Left cardiac atrium (tissue), 4 donors: ENCODE measurements around the gene B4GALNT4. TPM values are rescaled to one million over a fixed set of nuclear protein-coding genes. Genes with fewer than 3 reads are reported as not detected.
A peak's percentile ranks its signal among the peaks of the same experiment; 100 is the strongest.

Experiments
- ATAC-seq, 2 donors: fragments of 200-7000 bp; cut with Tn5 transposase; one replicate each; pipeline ENCODE4 v1.9.1; 2020; ENCODE audit warnings: mild to moderate bottlenecking in 2 of 2, moderate library complexity in 2 of 2
- DNase-seq: peaks from one replicate; pipeline ENCODE4 v3.0.0-alpha.2; 2020
- intact Hi-C, 2 donors: fragments of 100-400 bp; cut with DNase I; formaldehyde crosslinking; loops; one replicate each; pipeline versions ENCODE4 v1.14.1 to v1.15.1; 2022 to 2023
- total RNA-seq, 2 donors: library from RNA; stranded (reverse); fragmentation: NEBNext Ultra II Directional; extraction: Animal tissue kit (Norgen Biotek cat#: 25700); gene quantifications; one replicate each; pipeline ENCODE4 v1.2.1, GENCODE V29; 2021
- donor health status: DM: no; HTN: yes; CAD: no.
- donor health status: DM: no; HTN: yes; CAD: no; lungs with severe emphysema.
- donor health status: DM: yes; HTN: yes; CAD: no.
- donor health status: Dilated cardiomyopathy.

B4GALNT4 gene
- total RNA-seq, 2 donors from 2014 or later = 2.1 to 2.4 TPM

- DNase-seq (no peak), ATAC-seq (no peak)
- intact Hi-C loops = no loop called here
Observed at GRCh38 chr11:425301-425700, 56.0 kb downstream of the B4GALNT4 start.

DNA sequence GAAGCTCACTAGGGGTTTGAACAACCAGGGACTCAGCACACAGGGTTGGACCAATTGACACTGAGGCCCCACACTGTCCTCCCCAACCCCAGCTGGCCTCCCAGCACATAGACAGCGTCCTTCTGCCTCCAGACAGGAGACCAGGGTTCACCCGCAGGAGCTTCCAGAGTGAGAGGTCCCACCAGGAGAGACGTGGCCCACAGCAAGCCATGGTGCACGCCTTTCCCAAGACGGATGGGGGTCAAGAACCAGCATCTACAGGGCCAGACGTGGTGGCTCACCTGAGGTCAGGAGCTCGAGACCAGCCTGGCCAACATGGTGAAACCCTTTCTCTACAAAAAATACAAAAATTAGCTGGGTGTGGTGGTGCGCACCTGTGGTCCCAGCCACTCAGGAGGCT is 57.6 kb downstream of the B4GALNT4 start:
- intact Hi-C loops = no loop called here
- peak; percentile 19 for DNase-seq
- ATAC-seq = no peak

DNA sequence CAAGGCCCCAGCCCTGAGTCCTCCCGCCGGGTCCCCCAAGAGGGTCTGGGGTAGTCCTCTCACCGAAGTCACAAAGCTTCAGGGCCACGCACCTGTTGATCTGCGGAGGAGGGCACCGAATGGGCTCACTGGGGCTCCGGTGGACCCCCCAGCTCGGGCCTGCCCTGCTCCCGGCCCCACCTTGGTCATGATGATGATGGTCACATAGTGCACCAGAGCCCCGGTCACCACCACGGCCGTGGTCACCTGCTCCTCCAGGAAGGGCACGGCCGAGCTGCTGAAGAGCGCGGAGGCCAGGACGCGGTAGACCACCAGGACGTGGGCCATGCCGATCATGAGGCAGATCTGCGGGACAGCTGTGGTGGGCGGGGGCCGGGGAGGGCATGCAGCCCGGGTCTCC is 59.0 kb downstream of the B4GALNT4 start:
- intact Hi-C loops = no loop called here
- peak; percentile 10 for DNase-seq
- no peak for ATAC-seq

GRCh38 chr11:429391-429790 is 60.1 kb downstream of the B4GALNT4 start:
- DNase-seq (peak; percentile 15), ATAC-seq (no peak)
- intact Hi-C loops = no loop called here

GRCh38 chr11:429931-430456 is 60.7 kb downstream of the B4GALNT4 start:
- peak; percentile 13 for DNase-seq
- no peak for ATAC-seq
- intact Hi-C loops = no loop called here

Other genes starting within 250 kb of the B4GALNT4 start
- gene SCGB1C1, start 176.4 kb upstream of the B4GALNT4 start, total RNA-seq = not detected
- 10 to 100 TPM; 27.6 to 44.5 TPM for gene BET1L, start 162.1 kb upstream of the B4GALNT4 start, total RNA-seq
- gene RIC8A, start 161.8 kb upstream of the B4GALNT4 start, total RNA-seq = 10 to 100 TPM; 54.1 to 67.4 TPM
- 10 to 100 TPM; 21.1 to 21.6 TPM for gene SIRT3, start 133.2 kb upstream of the B4GALNT4 start, total RNA-seq
- 10 to 100 TPM; 75.5 to 87.3 TPM for gene PSMD13, start 132.5 kb upstream of the B4GALNT4 start, total RNA-seq
- under 1 TPM; 0.16 to 0.62 TPM for gene NLRP6, start 91.1 kb upstream of the B4GALNT4 start, total RNA-seq
- gene PGGHG, start 80.4 kb upstream of the B4GALNT4 start, total RNA-seq = 10 to 100 TPM; 10.8 to 15.8 TPM
- gene IFITM5, start 70.0 kb upstream of the B4GALNT4 start, total RNA-seq = not detected
- gene IFITM2, start 61.7 kb upstream of the B4GALNT4 start, total RNA-seq = 100 to 1,000 TPM; 420 to 494 TPM
- gene IFITM1, start 55.5 kb upstream of the B4GALNT4 start, total RNA-seq = 100 to 1,000 TPM; 151 to 215 TPM
- 100 to 1,000 TPM; 669 to 779 TPM for gene IFITM3, start 48.6 kb upstream of the B4GALNT4 start, total RNA-seq
- gene PKP3, start 24.7 kb downstream of the B4GALNT4 start, total RNA-seq = under 1 TPM; 0.52 to 0.68 TPM
- 10 to 100 TPM; 35.4 to 36.7 TPM for gene SIGIRR, start 45.5 kb downstream of the B4GALNT4 start, total RNA-seq
- 1 to 10 TPM in 1 of 2 donors, under 1 TPM in 1; 0.55 to 1.6 TPM for gene ANO9, start 72.5 kb downstream of the B4GALNT4 start, total RNA-seq
- 10 to 100 TPM; 21.5 to 26.5 TPM for gene PTDSS2, start 80.8 kb downstream of the B4GALNT4 start, total RNA-seq
- gene RNH1, start 137.7 kb downstream of the B4GALNT4 start, total RNA-seq = 100 to 1,000 TPM; 153 to 159 TPM
- gene HRAS, start 166.1 kb downstream of the B4GALNT4 start, total RNA-seq = 10 to 100 TPM; 47.9 to 56.5 TPM
- gene LRRC56, start 168.0 kb downstream of the B4GALNT4 start, total RNA-seq = under 1 TPM; 0.47 to 0.68 TPM
- gene LMNTD2, start 191.2 kb downstream of the B4GALNT4 start, total RNA-seq = 1 to 10 TPM in 1 of 2 donors, under 1 TPM in 1; 0.58 to 1.1 TPM
- gene RASSF7, start 191.5 kb downstream of the B4GALNT4 start, total RNA-seq = 1 to 10 TPM; 3.2 to 4.4 TPM
- 10 to 100 TPM; 17.3 to 21.5 TPM for gene PHRF1, start 207.0 kb downstream of the B4GALNT4 start, total RNA-seq
- 10 to 100 TPM; 12.1 to 24.3 TPM for gene IRF7, start 246.5 kb downstream of the B4GALNT4 start, total RNA-seq